C4-2B (cell line): ENCODE measurements around the gene LAD1.

ENCODE experiments used
- H3K27ac ChIP-seq: fragments of 450-650 bp; 2 replicates; pipeline ENCODE4 v1.5.1; 2017
- ZFX ChIP-seq: fragments of 450-650 bp; IDR thresholded peaks from 2 replicates; pipeline ENCODE4 v1.6.1; 2017
- TF ChIP-seq, protein P1 (sequence below): fragments of 450-650 bp; conservative IDR thresholded peaks from 2 replicates; pipeline ENCODE4 v1.5.1; 2017; ENCODE audit warnings: mild to moderate bottlenecking

The LAD1 gene, protein sequence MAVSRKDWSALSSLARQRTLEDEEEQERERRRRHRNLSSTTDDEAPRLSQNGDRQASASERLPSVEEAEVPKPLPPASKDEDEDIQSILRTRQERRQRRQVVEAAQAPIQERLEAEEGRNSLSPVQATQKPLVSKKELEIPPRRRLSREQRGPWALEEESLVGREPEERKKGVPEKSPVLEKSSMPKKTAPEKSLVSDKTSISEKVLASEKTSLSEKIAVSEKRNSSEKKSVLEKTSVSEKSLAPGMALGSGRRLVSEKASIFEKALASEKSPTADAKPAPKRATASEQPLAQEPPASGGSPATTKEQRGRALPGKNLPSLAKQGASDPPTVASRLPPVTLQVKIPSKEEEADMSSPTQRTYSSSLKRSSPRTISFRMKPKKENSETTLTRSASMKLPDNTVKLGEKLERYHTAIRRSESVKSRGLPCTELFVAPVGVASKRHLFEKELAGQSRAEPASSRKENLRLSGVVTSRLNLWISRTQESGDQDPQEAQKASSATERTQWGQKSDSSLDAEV

DNA sequence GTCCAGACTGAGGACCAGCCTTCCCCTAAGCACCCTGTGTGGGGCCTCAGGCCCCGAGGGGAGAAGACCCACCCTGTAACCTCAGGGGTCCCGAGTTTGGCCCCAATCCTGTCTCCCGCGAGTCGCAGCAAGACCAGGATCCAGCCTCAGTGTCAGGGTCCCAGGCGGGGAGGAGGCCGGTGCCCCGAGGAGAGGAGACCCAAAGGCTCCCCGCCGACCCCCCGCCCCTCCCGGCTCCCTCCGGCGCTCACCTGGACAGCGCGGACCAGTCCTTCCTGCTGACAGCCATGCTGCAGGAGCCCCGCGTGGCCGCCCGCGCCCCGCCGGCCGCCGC, at the start of gene LAD1:
TSS of gene LAD1 (minus strand) at position 307 of the 334 bp plus-strand sequence. CDS start at position 289, 18 bp downstream.
- no peak for TF ChIP-seq ZFX
- TF ChIP-seq, protein P1, sequence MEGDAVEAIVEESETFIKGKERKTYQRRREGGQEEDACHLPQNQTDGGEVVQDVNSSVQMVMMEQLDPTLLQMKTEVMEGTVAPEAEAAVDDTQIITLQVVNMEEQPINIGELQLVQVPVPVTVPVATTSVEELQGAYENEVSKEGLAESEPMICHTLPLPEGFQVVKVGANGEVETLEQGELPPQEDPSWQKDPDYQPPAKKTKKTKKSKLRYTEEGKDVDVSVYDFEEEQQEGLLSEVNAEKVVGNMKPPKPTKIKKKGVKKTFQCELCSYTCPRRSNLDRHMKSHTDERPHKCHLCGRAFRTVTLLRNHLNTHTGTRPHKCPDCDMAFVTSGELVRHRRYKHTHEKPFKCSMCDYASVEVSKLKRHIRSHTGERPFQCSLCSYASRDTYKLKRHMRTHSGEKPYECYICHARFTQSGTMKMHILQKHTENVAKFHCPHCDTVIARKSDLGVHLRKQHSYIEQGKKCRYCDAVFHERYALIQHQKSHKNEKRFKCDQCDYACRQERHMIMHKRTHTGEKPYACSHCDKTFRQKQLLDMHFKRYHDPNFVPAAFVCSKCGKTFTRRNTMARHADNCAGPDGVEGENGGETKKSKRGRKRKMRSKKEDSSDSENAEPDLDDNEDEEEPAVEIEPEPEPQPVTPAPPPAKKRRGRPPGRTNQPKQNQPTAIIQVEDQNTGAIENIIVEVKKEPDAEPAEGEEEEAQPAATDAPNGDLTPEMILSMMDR = no peak
- H3K27ac ChIP-seq = peak within 1 kb of the TSS; percentile 93

DNA sequence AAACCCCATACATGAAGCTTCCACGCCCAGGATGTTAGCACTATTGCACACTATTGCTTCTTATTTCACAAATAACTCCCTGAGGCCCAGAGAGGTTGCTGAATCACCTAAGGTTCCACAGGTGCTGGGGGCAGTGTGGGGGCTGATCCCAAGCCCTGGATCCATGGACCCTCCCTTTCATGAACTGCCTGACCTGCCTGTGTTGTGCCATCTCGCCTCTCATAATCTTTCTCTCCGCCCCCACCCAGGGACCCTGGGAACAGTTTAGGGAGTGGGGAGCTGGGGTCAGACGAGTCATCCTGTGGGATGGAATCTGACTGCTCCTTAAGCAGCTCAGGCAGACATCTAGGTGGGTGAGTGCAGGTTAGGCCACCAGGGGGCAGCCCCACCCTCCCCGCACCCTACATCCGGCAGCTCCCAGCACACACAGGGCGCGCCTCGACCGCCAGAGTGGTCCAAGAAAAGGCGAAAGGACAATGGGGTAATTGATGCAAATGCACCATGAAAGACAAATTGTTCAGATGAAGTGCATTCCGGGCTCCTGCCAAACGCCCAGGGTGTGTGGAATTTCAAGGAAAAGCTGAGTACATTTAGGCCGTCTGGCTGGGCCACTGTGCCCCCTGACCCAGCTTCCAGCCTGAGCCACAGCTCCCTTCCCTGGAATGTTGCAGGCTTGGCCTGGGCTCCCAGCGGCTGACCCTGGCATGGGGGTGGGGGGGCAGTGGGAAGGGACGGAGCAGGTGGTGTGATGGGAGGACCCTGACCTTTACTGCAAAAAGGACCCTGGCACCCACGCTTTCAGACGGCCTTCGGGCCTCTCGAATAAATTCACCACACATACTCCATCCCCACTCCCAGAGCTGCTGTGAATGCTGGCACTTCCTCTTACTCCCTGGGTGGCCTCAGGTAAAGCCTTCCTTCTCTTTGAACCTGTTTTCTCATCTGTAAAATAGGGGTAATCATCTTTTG, 49.1 kb upstream of the LAD1 start:
- TF ChIP-seq ZFX = no peak
- TF ChIP-seq, protein P1 = peak; percentile 96
- H3K27ac ChIP-seq = no peak overlapping the region

DNA sequence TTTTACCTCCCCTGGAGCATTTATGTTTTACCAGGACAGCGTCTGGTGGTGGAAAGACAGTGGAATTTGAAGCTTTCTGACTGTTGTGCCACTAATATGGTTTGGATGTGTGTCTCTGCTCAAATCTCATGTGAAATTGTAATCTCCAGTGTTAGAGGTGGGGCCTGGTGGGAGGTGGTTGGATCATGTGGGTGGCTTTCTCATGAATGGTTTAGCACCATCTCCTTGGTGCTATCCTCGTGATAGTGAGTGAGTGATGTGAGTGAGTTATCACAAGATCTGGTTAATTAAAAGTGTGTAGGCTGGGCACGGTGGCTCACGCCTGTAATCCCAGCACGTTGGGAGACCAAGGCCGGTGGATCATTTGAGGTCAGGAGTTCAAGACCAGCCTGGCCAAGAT, 46.2 kb upstream of the LAD1 start:
- no peak for TF ChIP-seq ZFX
- TF ChIP-seq, protein P1 = no peak
- no peak overlapping the region for H3K27ac ChIP-seq

DNA sequence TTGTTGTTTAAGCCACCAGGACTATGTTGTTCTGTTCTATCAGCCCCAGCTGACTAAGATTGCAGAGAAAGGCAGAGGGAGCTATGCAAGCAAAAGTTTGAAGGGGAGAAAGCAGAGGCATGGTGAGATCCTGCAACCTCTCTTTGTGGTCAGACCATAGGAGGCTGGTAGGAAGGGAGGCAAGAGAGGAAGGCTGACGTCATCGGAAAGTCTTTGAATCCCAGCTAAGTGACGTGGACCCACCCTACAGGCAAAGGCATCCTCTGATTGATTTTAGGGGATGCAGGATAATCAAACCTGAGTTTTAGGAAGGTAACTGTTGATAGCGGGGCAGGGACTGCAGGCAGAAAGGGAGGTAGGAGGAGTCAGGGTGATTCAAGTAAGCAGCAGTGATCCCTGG, 45.7 kb upstream of the LAD1 start:
- TF ChIP-seq ZFX = no peak
- TF ChIP-seq, protein P1 = no peak
- no peak overlapping the region for H3K27ac ChIP-seq

DNA sequence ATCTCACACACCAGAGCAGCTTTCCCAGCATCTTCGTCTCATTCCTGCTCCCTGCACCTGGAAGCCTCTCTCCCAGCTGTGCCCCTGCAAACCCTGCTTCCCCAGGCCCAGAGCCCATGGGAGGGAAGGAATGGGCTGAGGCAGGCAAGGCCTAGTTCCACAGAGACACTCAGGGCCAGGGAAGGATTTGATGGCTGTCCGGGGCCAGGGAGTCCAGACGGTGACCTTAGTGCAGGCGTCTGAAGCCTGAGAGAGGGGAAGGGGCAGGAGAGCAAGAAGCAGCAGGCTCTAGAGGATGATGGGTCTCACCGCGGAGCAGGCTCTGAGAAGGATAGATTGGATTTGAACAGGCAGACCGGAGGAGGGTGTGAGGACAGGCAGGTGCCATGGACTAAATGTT, 44.6 kb upstream of the LAD1 start:
- TF ChIP-seq, protein P1 = no peak
- no peak for TF ChIP-seq ZFX
- H3K27ac ChIP-seq = no peak overlapping the region

DNA sequence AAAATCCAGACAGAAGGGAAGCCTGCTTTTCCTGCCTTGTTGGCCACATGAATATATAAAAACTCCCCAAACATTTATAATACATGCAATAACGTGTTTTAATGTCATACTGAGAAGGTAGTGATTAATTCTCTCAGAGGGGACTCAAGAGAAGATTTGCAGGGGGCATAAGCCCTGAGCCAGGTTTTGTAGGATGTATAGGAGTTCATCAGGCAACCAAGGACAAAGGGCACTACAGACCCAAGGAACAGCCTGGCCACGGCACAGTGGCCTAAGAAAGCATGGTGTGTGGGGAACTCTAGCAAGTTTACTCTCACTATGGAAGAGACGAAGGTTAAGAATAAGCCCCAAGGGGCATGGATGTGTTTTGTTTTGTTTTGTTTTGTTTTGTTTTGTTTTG, 37.8 kb upstream of the LAD1 start:
- no peak for TF ChIP-seq ZFX
- TF ChIP-seq, protein P1 = no peak
- H3K27ac ChIP-seq = no peak overlapping the region
